Progenitor cell of endocrine pancreas (in vitro differentiated cells): ENCODE measurements around the gene GP2. TPM values are rescaled to one million over a fixed set of nuclear protein-coding genes. Genes with fewer than 3 reads are reported as not detected.

ENCODE experiments used
- DNase-seq: peaks from one replicate; pipeline ENCODE4 v3.0.0; 2021; ENCODE audit warnings: low spot score; ENCODE audit not compliant: unreplicated experiment
- H3K27ac Mint-ChIP-seq: 2 replicates; pipeline ENCODE4 v1.8.0; 2021; ENCODE audit warnings: mild to moderate bottlenecking, moderate library complexity, mixed read lengths
- H3K27me3 Mint-ChIP-seq: 2 replicates; pipeline ENCODE4 v1.8.0; 2021; ENCODE audit warnings: mixed read lengths
- H3K36me3 Mint-ChIP-seq: 2 replicates; pipeline ENCODE4 v1.8.0; 2022; ENCODE audit warnings: mixed read lengths; ENCODE audit not compliant: insufficient read depth
- H3K4me1 Mint-ChIP-seq: 2 replicates; pipeline ENCODE4 v1.8.0; 2021; ENCODE audit warnings: low read depth, mixed read lengths
- H3K4me3 Mint-ChIP-seq: 2 replicates; pipeline ENCODE4 v1.8.0; 2021; ENCODE audit warnings: low read depth, mild to moderate bottlenecking, moderate library complexity, mixed read lengths
- H3K9me3 Mint-ChIP-seq: 2 replicates; pipeline ENCODE4 v1.8.0; 2021; ENCODE audit warnings: low read depth, mixed read lengths
- total RNA-seq: library from RNA; stranded (reverse); gene quantifications from 2 replicates; pipeline ENCODE4 v1.2.1, GENCODE V29; 2021
- TF ChIP-seq, protein P1 (sequence below): fragments of 200-600 bp; sonication (generic); IDR thresholded peaks from one replicate; pipeline ENCODE4 v1.5.0; 2021; ENCODE audit warnings: antibody characterized with exemption, mild to moderate bottlenecking; ENCODE audit not compliant: unreplicated experiment

GP2 gene
- total RNA-seq, 1 donor from 2014 or later: 13.4 TPM

DNA sequence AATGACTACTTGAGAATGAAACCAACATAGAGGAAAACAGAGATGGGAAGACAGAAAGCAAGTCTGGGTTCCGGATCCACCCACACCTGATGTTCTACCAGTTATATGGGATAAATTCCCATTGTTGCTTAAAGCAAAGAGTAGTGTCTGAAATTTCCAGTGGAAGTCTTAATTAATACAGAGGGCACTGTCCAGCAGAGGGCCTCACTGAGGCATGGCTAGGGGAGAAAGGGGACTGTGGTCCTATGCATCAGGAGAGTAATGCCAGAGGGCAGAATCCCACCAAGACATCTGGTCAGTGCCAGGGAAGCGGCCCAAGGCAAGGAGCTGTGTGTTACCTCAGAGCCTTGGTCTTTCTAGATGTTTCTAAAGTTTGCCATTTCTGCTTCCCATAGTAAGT is 32.7 kb upstream of the GP2 start:
- Mint-ChIP-seq H3K9me3 (peaks cover 5% of the 10 kb centered on the region), H3K4me1 (peaks cover 2% of the 10 kb centered on the region), H3K4me3 (no peak overlapping the region), H3K27me3 (peaks cover 37% of the 10 kb centered on the region), H3K27ac (no peak overlapping the region), H3K36me3 (no peaks in the 10 kb centered on the region)
- DNase-seq: no peak
- TF ChIP-seq, protein P1, sequence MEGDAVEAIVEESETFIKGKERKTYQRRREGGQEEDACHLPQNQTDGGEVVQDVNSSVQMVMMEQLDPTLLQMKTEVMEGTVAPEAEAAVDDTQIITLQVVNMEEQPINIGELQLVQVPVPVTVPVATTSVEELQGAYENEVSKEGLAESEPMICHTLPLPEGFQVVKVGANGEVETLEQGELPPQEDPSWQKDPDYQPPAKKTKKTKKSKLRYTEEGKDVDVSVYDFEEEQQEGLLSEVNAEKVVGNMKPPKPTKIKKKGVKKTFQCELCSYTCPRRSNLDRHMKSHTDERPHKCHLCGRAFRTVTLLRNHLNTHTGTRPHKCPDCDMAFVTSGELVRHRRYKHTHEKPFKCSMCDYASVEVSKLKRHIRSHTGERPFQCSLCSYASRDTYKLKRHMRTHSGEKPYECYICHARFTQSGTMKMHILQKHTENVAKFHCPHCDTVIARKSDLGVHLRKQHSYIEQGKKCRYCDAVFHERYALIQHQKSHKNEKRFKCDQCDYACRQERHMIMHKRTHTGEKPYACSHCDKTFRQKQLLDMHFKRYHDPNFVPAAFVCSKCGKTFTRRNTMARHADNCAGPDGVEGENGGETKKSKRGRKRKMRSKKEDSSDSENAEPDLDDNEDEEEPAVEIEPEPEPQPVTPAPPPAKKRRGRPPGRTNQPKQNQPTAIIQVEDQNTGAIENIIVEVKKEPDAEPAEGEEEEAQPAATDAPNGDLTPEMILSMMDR: peak; percentile 58

GRCh38 chr16:20355114-20355782 is 27.9 kb upstream of the GP2 start:
- Mint-ChIP-seq H3K36me3 (no peaks in the 10 kb centered on the region), H3K4me1 (peaks cover 14% of the 10 kb centered on the region), H3K27me3 (peaks cover 24% of the 10 kb centered on the region), H3K27ac (peak overlapping the region; percentile 10), H3K4me3 (no peak overlapping the region), H3K9me3 (peaks cover 5% of the 10 kb centered on the region)
- DNase-seq: no peak
- TF ChIP-seq, protein P1: no peak

- TF ChIP-seq, protein P1: no peak
- H3K27me3 Mint-ChIP-seq: peaks cover 9% of the 10 kb centered on the region
- H3K4me1 Mint-ChIP-seq: peaks cover 14% of the 10 kb centered on the region
- no peak for DNase-seq
- no peak overlapping the region for H3K27ac Mint-ChIP-seq
- no peaks in the 10 kb centered on the region for H3K36me3 Mint-ChIP-seq
- no peak overlapping the region for H3K4me3 Mint-ChIP-seq
- peaks cover 5% of the 10 kb centered on the region for H3K9me3 Mint-ChIP-seq
Observed at GRCh38 chr16:20353379-20353778, 26.1 kb upstream of the GP2 start.

- DNase-seq: no peak
- Mint-ChIP-seq H3K27ac (no peak within 1 kb of the TSS), H3K9me3 (peaks cover 5% of the 10 kb centered on the region), H3K4me3 (no peak within 1 kb of the TSS), H3K4me1 (peaks cover 14% of the 10 kb centered on the region), H3K27me3 (peaks cover 9% of the 10 kb centered on the region), H3K36me3 (no peaks in the 10 kb centered on the region)
- TF ChIP-seq, protein P1: no peak
Observed at GRCh38 chr16:20352615-20353014, 25.3 kb upstream of the GP2 start, which contains the start of gene UMOD. UMOD (minus strand) TSS chr16:20352715; CDS start chr16:20350737, 1,978 bp downstream.

- Mint-ChIP-seq H3K4me1 (peaks cover 8% of the 10 kb centered on the region), H3K27me3 (peaks cover 6% of the 10 kb centered on the region), H3K36me3 (no peaks in the 10 kb centered on the region), H3K27ac (no peak overlapping the region), H3K4me3 (no peak overlapping the region), H3K9me3 (no peaks in the 10 kb centered on the region)
- TF ChIP-seq, protein P1: no peak
- DNase-seq: no peak
Observed at GRCh38 chr16:20349615-20350014, 22.3 kb upstream of the GP2 start.
